ENCODE measurements around the gene NEIL1. TPM values are rescaled to one million over a fixed set of nuclear protein-coding genes. Genes with fewer than 3 reads are reported as not detected.
"Not testable (repeated sequence)": the region's sequence is repeated elsewhere in the genome, so short reads cannot be mapped to it uniquely, and the experiment has no call there.

NEIL1 gene
- total and polyA plus RNA-seq, 2 donors (not counting 3 experiments of a cell fraction or from before 2014, with no cell fraction given), result 29.5 TPM

GRCh38 chr15:75302318-75302717 is 44.5 kb upstream of the NEIL1 start:
- Histone ChIP-seq H3K27ac (ENCODE audit: insufficient read depth, low read depth, low read length) (no peak overlapping the region), H3K9me1 (replicated peaks; ENCODE audit: control insufficient read depth, extremely low read depth, insufficient read depth, low read length) (no peaks in the 10 kb centered on the region), H3K4me2 (ENCODE audit: insufficient read depth, low read length) (no peak overlapping the region), H3K4me3 (replicated peaks in 1 of 3; ENCODE audit: insufficient read depth in 1 of 3, low read depth in 1 of 3, low read length in 3 of 3) (no peak overlapping the region), H3K9me3 (replicated peaks; ENCODE audit: control insufficient read depth, insufficient read depth, low read length) (no peaks in the 10 kb centered on the region), H3K9ac (replicated peaks; ENCODE audit: extremely low read depth, insufficient read depth, low read length) (no peak overlapping the region), H2AFZ (ENCODE audit: low read depth, low read length) (no peak overlapping the region), H3K27me3 (ENCODE audit: control insufficient read depth in 2 of 2, insufficient read depth in 2 of 2, low read length in 2 of 2) (peaks cover 11 to 17% of the 10 kb centered on the region in 2 experiments), H3K36me3 (ENCODE audit: control insufficient read depth in 2 of 2, extremely low read depth in 1 of 2, insufficient read depth in 2 of 2, low read length in 2 of 2) (no peaks in the 10 kb centered on the region), H4K20me1 (replicated peaks; ENCODE audit: control insufficient read depth, extremely low read depth, insufficient read depth, low read length) (no peaks in the 10 kb centered on the region), H3K79me2 (ENCODE audit: control insufficient read depth, insufficient read depth, low read length) (no peaks in the 10 kb centered on the region), H3K4me1 (ENCODE audit: control insufficient read depth, extremely low read depth, insufficient read depth, low read length) (no peaks in the 10 kb centered on the region)
- FAIRE-seq (no peak), DNase-seq (ENCODE audit: low read depth, low spot score) (no peak)
- no peak for TF ChIP-seq POLR2AphosphoS5 (IDR thresholded peaks at IDR 0.05; ENCODE audit: insufficient read depth, low read depth, low read length)
- TF ChIP-seq MAX (IDR thresholded peaks at IDR 0.05; ENCODE audit: insufficient read depth, insufficient read length), result no peak
- dilution Hi-C loops (cut with MboI; ENCODE audit: extremely low pct_ligation_motif_present, low sequenced_read_pairs), result no loop called here
- CTCF ChIA-PET, result interaction anchor here (1.2 kb wide), 1 partner anchor 273 kb away, joined by 3 read pairs; no protein-coding TSS in a partner anchor
- intact Hi-C loops (cut with micrococcal nuclease), result loop anchor here (10.0 kb wide), 1 partner anchor 278 kb away; the partner anchor contains the start of gene PPCDC
- no TSS peak for BruUV-seq (replicated peaks)
- POLR2A ChIA-PET, result no interaction called here

GRCh38 chr15:75302753-75303152 is 44.1 kb upstream of the NEIL1 start:
- H3K36me3 ChIP-seq (ENCODE audit: control insufficient read depth in 2 of 2, extremely low read depth in 1 of 2, insufficient read depth in 2 of 2, low read length in 2 of 2); H3K9me3 ChIP-seq (replicated peaks; ENCODE audit: control insufficient read depth, insufficient read depth, low read length); DNase-seq (ENCODE audit: low read depth, low spot score); H3K4me3 ChIP-seq (replicated peaks in 1 of 3; ENCODE audit: insufficient read depth in 1 of 3, low read depth in 1 of 3, low read length in 3 of 3); H3K79me2 ChIP-seq (ENCODE audit: control insufficient read depth, insufficient read depth, low read length); H3K9me1 ChIP-seq (replicated peaks; ENCODE audit: control insufficient read depth, extremely low read depth, insufficient read depth, low read length); BruUV-seq (replicated peaks); H3K4me2 ChIP-seq (ENCODE audit: insufficient read depth, low read length); H2AFZ ChIP-seq (ENCODE audit: low read depth, low read length); FAIRE-seq; H3K4me1 ChIP-seq (ENCODE audit: control insufficient read depth, extremely low read depth, insufficient read depth, low read length); H3K27ac ChIP-seq (ENCODE audit: insufficient read depth, low read depth, low read length); dilution Hi-C loops (cut with MboI; ENCODE audit: extremely low pct_ligation_motif_present, low sequenced_read_pairs); POLR2A ChIA-PET; H4K20me1 ChIP-seq (replicated peaks; ENCODE audit: control insufficient read depth, extremely low read depth, insufficient read depth, low read length); H3K9ac ChIP-seq (replicated peaks; ENCODE audit: extremely low read depth, insufficient read depth, low read length): not testable (repeated sequence)
- CTCF ChIA-PET, result interaction anchor here (1.2 kb wide), 1 partner anchor 273 kb away, joined by 3 read pairs; no protein-coding TSS in a partner anchor
- intact Hi-C loops (cut with micrococcal nuclease), result loop anchor here (10.0 kb wide), 1 partner anchor 278 kb away; the partner anchor contains the start of gene PPCDC
- H3K27me3 ChIP-seq (ENCODE audit: control insufficient read depth in 2 of 2, insufficient read depth in 2 of 2, low read length in 2 of 2), result peaks cover 13 to 20% of the 10 kb centered on the region in 2 experiments

All from endothelial cell of umbilical vein (primary cell).